A673 (cell line): ENCODE data around the gene RELCH. TPM values are rescaled to one million over a fixed set of nuclear protein-coding genes. Genes with fewer than 3 reads are reported as not detected.

ENCODE experiments used
- BruUV-seq: library from RNA; stranded (reverse); fragments of 400-500 nt; replicated peaks from 2 replicates; lab custom pipeline; 2021; lab: Mats Ljungman, UMichigan
- CTCF ChIA-PET: fragments of 300-600 bp; sonication (Branson Sonifier 250); formaldehyde crosslinking; loops from one replicate; lab custom pipeline; 2022; ENCODE audit warnings: antibody characterized with exemption; lab: Charles Lee
- POLR2A ChIA-PET: fragments of 300-600 bp; sonication (Branson Sonifier 250); formaldehyde crosslinking; loops from one replicate; lab custom pipeline; 2022; ENCODE audit warnings: antibody characterized with exemption; ENCODE audit not compliant: low non-redundant PET; lab: Charles Lee
- DNase-seq: peaks from one replicate; pipeline ENCODE4 v3.0.0-alpha.2; 2015; ENCODE audit warnings: low spot score
- H3K27ac ChIP-seq: fragments of 200-600 bp; sonication (generic); 2 replicates; pipeline ENCODE4 v1.5.1; 2016; ENCODE audit warnings: mixed run types, low read depth, mild to moderate bottlenecking, mixed read lengths, antibody characterized with exemption, low read length; ENCODE audit not compliant: poor library complexity, severe bottlenecking
- H3K27me3 ChIP-seq: fragments of 200-600 bp; sonication (generic); replicated peaks from 2 replicates; pipeline ENCODE4 v1.6.1; 2017; ENCODE audit warnings: mixed run types, low read depth, mild to moderate bottlenecking, mixed read lengths, antibody characterized with exemption, low read length; ENCODE audit not compliant: insufficient read depth, poor library complexity
- H3K36me3 ChIP-seq: fragments of 200-600 bp; sonication (generic); 2 replicates; pipeline ENCODE4 v1.6.1; 2016; ENCODE audit warnings: mixed run types, mild to moderate bottlenecking, mixed read lengths, antibody characterized with exemption, low read length; ENCODE audit not compliant: insufficient read depth, poor library complexity, severe bottlenecking
- H3K4me1 ChIP-seq: fragments of 200-600 bp; sonication (generic); 2 replicates; pipeline ENCODE4 v1.6.1; 2017; ENCODE audit warnings: mixed run types, mild to moderate bottlenecking, mixed read lengths, antibody characterized with exemption, low read length; ENCODE audit not compliant: insufficient read depth, poor library complexity, severe bottlenecking
- H3K4me3 ChIP-seq: fragments of 200-600 bp; sonication (generic); 2 replicates; pipeline ENCODE4 v1.5.1; 2016; ENCODE audit warnings: low read depth, mixed run types, mild to moderate bottlenecking, mixed read lengths, low read length; ENCODE audit not compliant: poor library complexity, severe bottlenecking
- H3K9me3 ChIP-seq: fragments of 200-600 bp; sonication (generic); 2 replicates; pipeline ENCODE4 v1.6.1; 2016; ENCODE audit warnings: mixed run types, low read depth, mild to moderate bottlenecking, mixed read lengths, antibody characterized with exemption, low read length; ENCODE audit not compliant: poor library complexity, severe bottlenecking
- CTCF ChIP-seq: fragments of 300-800, 200-600 bp; sonication (generic); conservative IDR thresholded peaks from 2 replicates; pipeline ENCODE4 v1.5.1; 2017; ENCODE audit warnings: low read depth, mild to moderate bottlenecking, antibody characterized with exemption, low read length, moderate library complexity, mixed read lengths
- EZH2 ChIP-seq: fragments of 200-600 bp; sonication (generic); IDR thresholded peaks from 2 replicates; pipeline ENCODE4 v1.6.1; 2017; ENCODE audit warnings: borderline replicate concordance, low read depth, mild to moderate bottlenecking, mixed read lengths, antibody characterized with exemption, low read length; ENCODE audit not compliant: poor library complexity, severe bottlenecking
- intact Hi-C: fragments of 100-400 bp; cut with micrococcal nuclease; formaldehyde crosslinking; loops from one replicate; pipeline ENCODE4 v1.10.0; 2022; ENCODE audit not compliant: unreplicated experiment
- total RNA-seq: library from RNA; stranded (reverse); gene quantifications from 2 replicates; pipeline ENCODE4 v1.2.3, GENCODE V29; 2021

Gene RELCH
- total RNA-seq, 1 experiment from 2014 or later: 29.2 TPM

DNA sequence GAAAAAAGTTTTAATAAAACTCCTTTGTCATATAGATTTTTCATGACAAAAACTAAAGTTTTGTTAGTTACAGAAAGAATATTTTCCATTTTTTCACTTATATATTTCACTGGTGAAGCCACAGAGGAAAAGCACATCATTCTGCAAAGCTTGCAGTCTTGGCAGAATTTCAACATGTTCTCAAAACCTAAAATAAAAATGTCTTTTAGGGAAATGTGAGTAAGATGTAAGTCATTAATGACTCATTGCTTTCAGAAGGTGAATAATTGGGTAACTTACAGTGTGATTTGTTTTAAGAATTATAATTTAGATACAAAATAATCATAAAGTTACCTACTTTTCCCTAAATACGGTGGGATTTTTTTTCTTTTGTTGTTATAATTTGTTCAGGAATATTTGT is 94.6 kb downstream of the RELCH start:
- no peak for TF ChIP-seq CTCF
- no peaks in the 10 kb centered on the region for H3K9me3 ChIP-seq
- intact Hi-C loops: loop anchor here (1.0 kb wide), 1 partner anchor 19 kb away; no protein-coding TSS in a partner anchor
- no peak overlapping the region for H3K27ac ChIP-seq
- DNase-seq: no peak
- no peaks in the 10 kb centered on the region for H3K27me3 ChIP-seq
- ChIA-PET POLR2A (no interaction called here), CTCF (no interaction called here)
- no TSS peak for BruUV-seq
- H3K4me1 ChIP-seq: peaks cover 5% of the 10 kb centered on the region
- peaks cover 6% of the 10 kb centered on the region for H3K36me3 ChIP-seq
- H3K4me3 ChIP-seq: no peak overlapping the region

GRCh38 chr18:62282188-62282629 is 95.2 kb downstream of the RELCH start:
- CTCF ChIA-PET: no interaction called here
- H3K27ac ChIP-seq: no peak overlapping the region
- BruUV-seq: no TSS peak
- peaks cover 6% of the 10 kb centered on the region for H3K36me3 ChIP-seq
- TF ChIP-seq EZH2: no peak
- no peak for TF ChIP-seq CTCF
- H3K4me1 ChIP-seq: peaks cover 5% of the 10 kb centered on the region
- POLR2A ChIA-PET: no interaction called here
- no peaks in the 10 kb centered on the region for H3K27me3 ChIP-seq
- H3K4me3 ChIP-seq: no peak overlapping the region
- no peak for DNase-seq
- intact Hi-C loops: loop anchor here (1.0 kb wide), 1 partner anchor 20 kb away; no protein-coding TSS in a partner anchor
- H3K9me3 ChIP-seq: no peaks in the 10 kb centered on the region

DNA sequence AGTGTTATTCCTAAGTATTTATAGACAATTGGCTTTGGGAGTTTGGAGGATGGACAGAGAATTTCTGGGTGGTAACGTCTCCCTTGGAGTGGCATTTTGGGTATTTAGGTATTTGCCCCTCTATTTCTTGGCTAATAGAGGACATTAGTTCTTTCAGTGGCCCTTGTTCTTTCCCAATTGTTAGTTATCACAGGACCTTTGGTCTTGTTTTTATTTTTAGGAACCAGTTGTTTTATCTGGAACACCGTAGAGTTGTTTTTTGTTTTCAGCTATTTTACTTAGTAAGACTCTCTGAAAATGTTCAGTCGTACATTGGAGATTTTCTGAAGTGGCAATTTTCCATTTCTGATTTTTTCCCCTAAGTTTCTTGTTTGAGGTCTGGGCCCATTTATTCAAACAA is 97.6 kb downstream of the RELCH start:
- Histone ChIP-seq H3K27me3 (no peaks in the 10 kb centered on the region), H3K4me1 (peaks cover 5% of the 10 kb centered on the region), H3K9me3 (no peaks in the 10 kb centered on the region), H3K27ac (no peak overlapping the region), H3K36me3 (peaks cover 6% of the 10 kb centered on the region), H3K4me3 (no peak overlapping the region)
- ChIA-PET CTCF (interaction anchor here (0.6 kb wide), 1 partner anchor 151 kb away, joined by 4 read pairs; no protein-coding TSS in a partner anchor), POLR2A (no interaction called here)
- intact Hi-C loops: no loop called here
- no peak for DNase-seq
- BruUV-seq: no TSS peak
- TF ChIP-seq EZH2: no peak
- no peak for TF ChIP-seq CTCF
